ENCODE results near the gene ESAM.

GRCh38 chr11:124760205-124760652 is 1.9 kb downstream of the ESAM start:
- TF ChIP-seq CTCF (IDR thresholded peaks at IDR 0.05), result no peak
- TF ChIP-seq POLR2A (IDR thresholded peaks at IDR 0.05), result no peak
